H4 (cell line): ENCODE data around the gene NBPF11. TPM values are rescaled to one million over a fixed set of nuclear protein-coding genes. Genes with fewer than 3 reads are reported as not detected.

Source experiments
- total RNA-seq: library from RNA; depleted of rRNA; stranded (reverse); fragments of >200 nt; shearing (Covaris generic); gene quantifications from 2 replicates; pipeline ENCODE4 v1.2.3, GENCODE V29; 2014; rRNA removed

The NBPF11 gene
- total RNA-seq, 1 experiment from 2014 or later: 1.7 TPM

Other genes starting within 250 kb of the NBPF11 start
- gene GJA8, start 249.5 kb downstream of the NBPF11 start, total RNA-seq: not detected in 2 replicates
- gene GPR89B, start 223.9 kb downstream of the NBPF11 start, total RNA-seq: 12.3 and 15.2 TPM in 2 replicates